Stimulated activated CD8-positive, alpha-beta memory T cell treated with anti-CD3 and anti-CD28 coated beads, Interleukin-7, amount 100 ng/mL, for 24 hours (primary cell): ENCODE measurements around the gene CGNL1.

ENCODE experiments used
- DNase-seq: peaks from one replicate; pipeline ENCODE4 v3.0.0-alpha.2; 2020; ENCODE audit warnings: low read depth

The CGNL1 gene

GRCh38 chr15:57527382-57528091 lies 151.2 kb downstream of the CGNL1 start:
- no peak for DNase-seq

- no peak for DNase-seq
These were observed 152.7 kb downstream of the CGNL1 start for GRCh38 chr15:57528940-57529565.

- DNase-seq = no peak
These were observed 153.4 kb downstream of the CGNL1 start for GRCh38 chr15:57529748-57530147.

GRCh38 chr15:57532731-57533447 lies 156.6 kb downstream of the CGNL1 start:
- no peak for DNase-seq

GRCh38 chr15:57533448-57533799 lies 157.1 kb downstream of the CGNL1 start:
- no peak for DNase-seq

GRCh38 chr15:57534281-57534680 lies 158.0 kb downstream of the CGNL1 start:
- DNase-seq = no peak

- no peak for DNase-seq
These were observed 160.8 kb downstream of the CGNL1 start for GRCh38 chr15:57537072-57537471.

- no peak for DNase-seq
These were observed 161.4 kb downstream of the CGNL1 start for GRCh38 chr15:57537488-57538264.

- DNase-seq = no peak
These were observed 161.9 kb downstream of the CGNL1 start for GRCh38 chr15:57538265-57538529.

- no peak for DNase-seq
These were observed 162.5 kb downstream of the CGNL1 start for GRCh38 chr15:57538821-57539220.

GRCh38 chr15:57540211-57540610 lies 163.9 kb downstream of the CGNL1 start:
- no peak for DNase-seq

GRCh38 chr15:57540736-57541135 lies 164.4 kb downstream of the CGNL1 start:
- DNase-seq = no peak

- no peak for DNase-seq
These were observed 165.0 kb downstream of the CGNL1 start for GRCh38 chr15:57541271-57541670.

GRCh38 chr15:57541805-57542504 lies 165.7 kb downstream of the CGNL1 start:
- no peak for DNase-seq

GRCh38 chr15:57542505-57542817 lies 166.2 kb downstream of the CGNL1 start:
- DNase-seq = no peak

- no peak for DNase-seq
These were observed 168.7 kb downstream of the CGNL1 start for GRCh38 chr15:57544848-57545480.

- no peak for DNase-seq
These were observed 169.7 kb downstream of the CGNL1 start for GRCh38 chr15:57545995-57546394.

- DNase-seq = no peak
These were observed 171.0 kb downstream of the CGNL1 start for GRCh38 chr15:57547243-57547755.

GRCh38 chr15:57548351-57548750 lies 172.0 kb downstream of the CGNL1 start:
- DNase-seq = no peak

- no peak for DNase-seq
These were observed 172.5 kb downstream of the CGNL1 start for GRCh38 chr15:57548835-57549234.

GRCh38 chr15:57549935-57550334 lies 173.6 kb downstream of the CGNL1 start:
- no peak for DNase-seq

- DNase-seq = no peak
These were observed 174.3 kb downstream of the CGNL1 start for GRCh38 chr15:57550640-57551039.
